CD4-positive, alpha-beta T cell (primary cell): ENCODE measurements around the gene CD82. TPM values are rescaled to one million over a fixed set of nuclear protein-coding genes. Genes with fewer than 3 reads are reported as not detected.

Experiments
- ATAC-seq: fragments of 200-7000 bp; cut with Tn5 transposase; one replicate; pipeline ENCODE4 v1.10.0; 2022; ENCODE audit warnings: mild to moderate bottlenecking; ENCODE audit not compliant: poor library complexity
- CTCF ChIA-PET: fragments of 350-600 bp; sonication (Branson Sonifier 250); formaldehyde crosslinking; loops from one replicate; lab custom pipeline; 2021; ENCODE audit warnings: antibody characterized with exemption, inconsistent platforms; lab: Charles Lee
- POLR2A ChIA-PET: fragments of 350-600 bp; sonication (Branson Sonifier 250); formaldehyde crosslinking; loops from one replicate; lab custom pipeline; 2021; ENCODE audit warnings: antibody characterized with exemption, inconsistent platforms; lab: Charles Lee
- DNase-seq, 14 experiments: peaks; one replicate each; pipeline ENCODE4 v3.0.0-alpha.2; 2013 to 2020; ENCODE audit warnings: mixed read lengths in 2 of 14
- H3K27ac ChIP-seq, 2 donors: one replicate each; pipeline versions ENCODE4 v1.5.1 to v1.7.0; 2013; ENCODE audit warnings: low read length in 2 of 2, low read depth in 1 of 2, mild to moderate bottlenecking in 1 of 2
- H3K27me3 ChIP-seq, 2 experiments: 1 replicate in 1 of 2; 2 replicates in 1 of 2; pipeline versions ENCODE4 v1.6.1 to v1.7.0; 2013; ENCODE audit warnings: low read length in 2 of 2, control low read depth in 1 of 2, mild to moderate bottlenecking in 1 of 2, moderate library complexity in 1 of 2; ENCODE audit not compliant: insufficient read depth in 2 of 2, control insufficient read depth in 1 of 2
- H3K36me3 ChIP-seq: one replicate; pipeline ENCODE4 v1.6.1; 2013; ENCODE audit warnings: low read length, control low read depth; ENCODE audit not compliant: insufficient read depth
- H3K4me1 ChIP-seq: one replicate; pipeline ENCODE4 v1.6.1; 2013; ENCODE audit warnings: low read length, control low read depth; ENCODE audit not compliant: insufficient read depth
- H3K4me3 ChIP-seq: one replicate; pipeline ENCODE4 v1.5.1; 2013; ENCODE audit warnings: mild to moderate bottlenecking, low read length, moderate library complexity
- H3K9me3 ChIP-seq, 2 experiments: 1 replicate in 1 of 2; 2 replicates in 1 of 2; pipeline versions ENCODE4 v1.6.1 to v1.7.0; 2013; ENCODE audit warnings: low read length in 2 of 2, mild to moderate bottlenecking in 2 of 2, control low read depth in 1 of 2, moderate library complexity in 1 of 2; ENCODE audit not compliant: control insufficient read depth in 1 of 2, insufficient read depth in 1 of 2
- H3K27ac Mint-ChIP-seq: one replicate; pipeline ENCODE4 v1.8.0; 2020; ENCODE audit warnings: mixed read lengths
- H3K27me3 Mint-ChIP-seq: one replicate; pipeline ENCODE4 v1.8.0; 2021; ENCODE audit warnings: mixed read lengths
- H3K36me3 Mint-ChIP-seq: one replicate; pipeline ENCODE4 v1.8.0; 2021; ENCODE audit warnings: low read depth, mixed read lengths
- H3K4me1 Mint-ChIP-seq: one replicate; pipeline ENCODE4 v1.8.0; 2021; ENCODE audit warnings: low read depth, mixed read lengths
- H3K4me3 Mint-ChIP-seq: one replicate; pipeline ENCODE4 v1.8.0; 2020; ENCODE audit warnings: mild to moderate bottlenecking, mixed read lengths
- H3K9me3 Mint-ChIP-seq: one replicate; pipeline ENCODE4 v1.8.0; 2020; ENCODE audit warnings: mixed read lengths
- intact Hi-C, 2 experiments: fragments of 100-400 bp; cut with DNase I in 1 of 2; cut with micrococcal nuclease in 1 of 2; formaldehyde crosslinking; loops; one replicate each; pipeline versions ENCODE4 v1.15.1 to v1.9.0; 2023 to 2025; cut with DNase I, micrococcal nuclease
- total RNA-seq, 174 experiments: library from RNA in 2 of 174; stranded (reverse) in 2 of 174; gene quantifications; one replicate each; pipeline ENCODE4 v1.2.3 and lab custom pipeline; 2021 to 2026
- TF ChIP-seq, protein P1 (sequence below): fragments of 200-600 bp; IDR thresholded peaks from one replicate; pipeline ENCODE4 v1.8.0; 2022; ENCODE audit warnings: antibody characterized with exemption, mild to moderate bottlenecking

Gene CD82
- total RNA-seq, 2 experiments from 2014 or later = 33.8 to 37.3 TPM

GRCh38 chr11:44596525-44597276 lies 31.2 kb downstream of the CD82 start:
- Mint-ChIP-seq H3K36me3 (peaks cover 22% of the 10 kb centered on the region), H3K27ac (peak overlapping the region; percentile 98), H3K9me3 (no peaks in the 10 kb centered on the region), H3K4me1 (peaks cover 84% of the 10 kb centered on the region), H3K27me3 (no peaks in the 10 kb centered on the region), H3K4me3 (peak overlapping the region; percentile 53)
- ChIA-PET POLR2A (interaction anchor here (1.3 to 5.7 kb wide), 7 partner anchors 10 to 37 kb away, joined by 3 to 59 read pairs (median 14); partner anchors contain the start of gene CD82), CTCF (interaction anchor here (1.0 to 2.0 kb wide), 5 partner anchors 16 to 40 kb away, joined by 3 to 8 read pairs (median 3); no protein-coding TSS in a partner anchor)
- peak; percentile 88 for ATAC-seq
- Histone ChIP-seq H3K27me3 (no peaks in the 10 kb centered on the region), H3K4me1 (peaks cover 88% of the 10 kb centered on the region), H3K9me3 (no peaks in the 10 kb centered on the region), H3K27ac (peak overlapping the region; percentile 77 to 83), H3K36me3 (peaks cover 40% of the 10 kb centered on the region), H3K4me3 (peak overlapping the region; percentile 30)
- peak; percentile 31 to 93 (median 58) for DNase-seq
- TF ChIP-seq, protein P1, sequence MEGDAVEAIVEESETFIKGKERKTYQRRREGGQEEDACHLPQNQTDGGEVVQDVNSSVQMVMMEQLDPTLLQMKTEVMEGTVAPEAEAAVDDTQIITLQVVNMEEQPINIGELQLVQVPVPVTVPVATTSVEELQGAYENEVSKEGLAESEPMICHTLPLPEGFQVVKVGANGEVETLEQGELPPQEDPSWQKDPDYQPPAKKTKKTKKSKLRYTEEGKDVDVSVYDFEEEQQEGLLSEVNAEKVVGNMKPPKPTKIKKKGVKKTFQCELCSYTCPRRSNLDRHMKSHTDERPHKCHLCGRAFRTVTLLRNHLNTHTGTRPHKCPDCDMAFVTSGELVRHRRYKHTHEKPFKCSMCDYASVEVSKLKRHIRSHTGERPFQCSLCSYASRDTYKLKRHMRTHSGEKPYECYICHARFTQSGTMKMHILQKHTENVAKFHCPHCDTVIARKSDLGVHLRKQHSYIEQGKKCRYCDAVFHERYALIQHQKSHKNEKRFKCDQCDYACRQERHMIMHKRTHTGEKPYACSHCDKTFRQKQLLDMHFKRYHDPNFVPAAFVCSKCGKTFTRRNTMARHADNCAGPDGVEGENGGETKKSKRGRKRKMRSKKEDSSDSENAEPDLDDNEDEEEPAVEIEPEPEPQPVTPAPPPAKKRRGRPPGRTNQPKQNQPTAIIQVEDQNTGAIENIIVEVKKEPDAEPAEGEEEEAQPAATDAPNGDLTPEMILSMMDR = no peak
- intact Hi-C loops = loop anchor here (2.0 kb wide), 2 partner anchors 28 to 32 kb away; partner anchors contain the start of gene CD82 (in 1 of the 2)

DNA sequence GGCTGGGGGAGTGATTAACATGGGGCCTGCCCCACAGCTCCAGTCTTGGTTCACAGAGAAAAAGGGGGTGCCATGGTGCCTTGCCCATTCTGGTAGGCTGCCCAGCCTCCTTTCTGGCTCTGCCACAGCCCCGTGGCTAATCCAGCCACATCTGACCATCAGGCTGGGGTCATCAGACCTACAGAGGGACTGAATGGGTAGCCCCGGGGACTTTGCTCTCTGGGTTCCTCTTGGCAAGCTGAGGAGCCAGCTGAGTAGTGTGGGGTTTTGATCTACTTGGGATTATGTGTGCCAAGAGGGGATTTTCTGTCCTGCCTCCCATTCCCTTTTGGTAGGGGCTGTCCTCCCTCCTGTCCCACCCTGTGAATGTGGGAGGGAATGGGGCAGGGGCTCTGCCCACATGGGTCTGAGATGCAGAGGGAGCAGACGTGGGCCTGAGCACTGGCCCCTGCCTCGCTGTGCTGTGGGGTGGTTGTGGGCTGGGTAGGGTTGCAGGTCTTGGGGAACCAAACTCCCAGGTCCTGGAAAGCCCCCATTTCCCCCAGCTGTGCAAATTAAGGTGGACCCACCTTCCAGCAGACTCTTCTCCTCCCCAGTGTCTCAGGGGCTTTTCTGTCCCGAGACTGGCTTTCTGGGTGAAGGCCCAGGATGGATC lies 32.0 kb downstream of the CD82 start:
- H3K4me1 Mint-ChIP-seq = peaks cover 79% of the 10 kb centered on the region
- ChIA-PET POLR2A (interaction anchor here (1.3 to 5.7 kb wide), 7 partner anchors 10 to 37 kb away, joined by 3 to 59 read pairs (median 14); partner anchors contain the start of gene CD82), CTCF (interaction anchor here (1.0 to 2.0 kb wide), 4 partner anchors 19 to 40 kb away, joined by 3 to 8 read pairs (median 4); no protein-coding TSS in a partner anchor)
- DNase-seq = no peak
- TF ChIP-seq, protein P1 = no peak
- Histone ChIP-seq H3K4me3 (peak overlapping the region; percentile 30), H3K27ac (peak overlapping the region; percentile 77 to 83), H3K4me1 (peaks cover 87% of the 10 kb centered on the region), H3K9me3 (no peaks in the 10 kb centered on the region), H3K27me3 (no peaks in the 10 kb centered on the region), H3K36me3 (peaks cover 35% of the 10 kb centered on the region)
- intact Hi-C loops = loop anchor here (2.0 kb wide), 2 partner anchors 29 to 33 kb away; partner anchors contain the start of gene CD82 (in 1 of the 2)
- peaks cover 22% of the 10 kb centered on the region for H3K36me3 Mint-ChIP-seq
- peak overlapping the region; percentile 53 for H3K4me3 Mint-ChIP-seq
- no peaks in the 10 kb centered on the region for H3K27me3 Mint-ChIP-seq
- peak; percentile 18 for ATAC-seq
- peak overlapping the region; percentile 98 for H3K27ac Mint-ChIP-seq
- H3K9me3 Mint-ChIP-seq = no peaks in the 10 kb centered on the region

DNA sequence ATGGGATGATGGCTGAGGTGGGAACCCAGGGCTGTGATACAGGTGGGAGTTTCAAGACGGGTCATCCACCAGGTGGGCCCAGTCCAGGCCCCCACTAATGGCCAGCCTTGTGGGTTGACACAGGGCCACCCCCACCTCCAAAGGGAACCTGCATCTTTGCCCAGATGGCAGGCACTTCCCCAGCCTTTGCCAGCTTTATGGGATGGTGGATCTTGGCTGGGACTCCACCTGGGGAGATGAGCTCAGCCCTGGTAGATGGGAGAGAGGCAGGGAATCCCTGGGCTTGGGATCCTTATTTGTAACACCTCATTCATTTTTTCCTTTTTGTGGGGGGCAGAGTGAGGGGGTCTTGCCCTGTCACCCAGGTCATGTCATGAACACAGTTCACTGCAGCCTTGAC lies 33.4 kb downstream of the CD82 start:
- ChIA-PET POLR2A (interaction anchor here (1.1 to 5.7 kb wide), 4 partner anchors 11 to 34 kb away, joined by 3 to 54 read pairs (median 9); partner anchors contain the start of gene CD82), CTCF (interaction anchor here (1.0 to 1.9 kb wide), 3 partner anchors 13 to 29 kb away, joined by 3 to 5 read pairs (median 5); no protein-coding TSS in a partner anchor)
- Mint-ChIP-seq H3K4me3 (no peak overlapping the region), H3K36me3 (peaks cover 22% of the 10 kb centered on the region), H3K27ac (peak overlapping the region; percentile 68), H3K9me3 (no peaks in the 10 kb centered on the region), H3K27me3 (no peaks in the 10 kb centered on the region), H3K4me1 (peaks cover 68% of the 10 kb centered on the region)
- intact Hi-C loops = no loop called here
- H3K27ac ChIP-seq = peak overlapping the region in 1 of 2 donors; percentile 25
- no peak overlapping the region for H3K4me3 ChIP-seq
- no peak for DNase-seq
- no peaks in the 10 kb centered on the region for H3K27me3 ChIP-seq
- H3K36me3 ChIP-seq = peaks cover 35% of the 10 kb centered on the region
- H3K4me1 ChIP-seq = peaks cover 74% of the 10 kb centered on the region
- no peak for ATAC-seq
- no peaks in the 10 kb centered on the region for H3K9me3 ChIP-seq
- TF ChIP-seq, protein P1 = no peak
